ENCODE data around the gene TBX2.

- no peak for TF ChIP-seq CTCF (optimal IDR thresholded peaks at IDR 0.05 in 1 of 3, IDR thresholded peaks at IDR 0.05 in 1 of 3, conservative IDR thresholded peaks at IDR 0.05 in 1 of 3; ENCODE audit: extremely low read depth in 1 of 3, insufficient read depth in 2 of 3, low read length in 3 of 3)
- no peak for TF ChIP-seq EZH2 (IDR thresholded peaks at IDR 0.05; ENCODE audit: low read length)
Observed at GRCh38 chr17:61440697-61441096, 41.1 kb downstream of the TBX2 start.

Data from keratinocyte (primary cell).